ENCODE results near the gene IER5L. TPM values are rescaled to one million over a fixed set of nuclear protein-coding genes. Genes with fewer than 3 reads are reported as not detected.

Gene IER5L
- total and polyA plus RNA-seq, 2 donors from 2014 or later, result 18.0 to 46.9 TPM

DNA sequence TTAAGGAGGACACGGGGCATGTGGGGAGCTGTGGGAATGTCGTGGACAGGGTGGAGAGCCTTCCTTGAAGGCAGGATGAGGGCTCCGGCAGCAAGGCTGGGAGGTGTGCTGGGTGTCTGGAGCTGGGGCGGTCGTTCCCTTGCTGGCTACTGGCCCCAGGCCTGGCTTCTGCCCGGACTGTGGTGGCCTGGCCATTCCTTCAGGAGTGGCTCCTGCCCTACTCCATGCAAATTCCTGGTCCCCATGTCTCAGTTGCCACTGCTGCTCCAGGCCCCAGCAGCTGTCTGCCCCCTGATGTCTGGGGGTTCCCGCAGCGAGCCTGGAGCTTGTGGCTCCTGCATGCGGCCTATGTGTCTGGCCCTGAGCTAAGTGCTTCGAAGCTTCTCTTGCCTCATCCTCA, 21.9 kb downstream of the IER5L start:
- Histone ChIP-seq H3K4me3 (ENCODE audit: low read length in 3 of 3) (no peak overlapping the region), H3K9me3 (ENCODE audit: control insufficient read depth in 2 of 3, insufficient read depth in 1 of 3, low read length in 3 of 3) (no peaks in the 10 kb centered on the region), H3K9ac (ENCODE audit: low read length in 3 of 3) (no peak overlapping the region), H3K4me1 (ENCODE audit: control insufficient read depth in 2 of 3, insufficient read depth in 2 of 3, low read depth in 1 of 3, low read length in 3 of 3) (no peaks in the 10 kb centered on the region), H3K27ac (ENCODE audit: low read depth in 2 of 2, low read length in 2 of 2) (no peak overlapping the region), H3K27me3 (ENCODE audit: control insufficient read depth, insufficient read depth, low read length) (no peaks in the 10 kb centered on the region), H3K36me3 (ENCODE audit: control insufficient read depth in 2 of 3, insufficient read depth in 3 of 3, low read length in 3 of 3) (no peaks in the 10 kb centered on the region)
- TF ChIP-seq, protein P1, sequence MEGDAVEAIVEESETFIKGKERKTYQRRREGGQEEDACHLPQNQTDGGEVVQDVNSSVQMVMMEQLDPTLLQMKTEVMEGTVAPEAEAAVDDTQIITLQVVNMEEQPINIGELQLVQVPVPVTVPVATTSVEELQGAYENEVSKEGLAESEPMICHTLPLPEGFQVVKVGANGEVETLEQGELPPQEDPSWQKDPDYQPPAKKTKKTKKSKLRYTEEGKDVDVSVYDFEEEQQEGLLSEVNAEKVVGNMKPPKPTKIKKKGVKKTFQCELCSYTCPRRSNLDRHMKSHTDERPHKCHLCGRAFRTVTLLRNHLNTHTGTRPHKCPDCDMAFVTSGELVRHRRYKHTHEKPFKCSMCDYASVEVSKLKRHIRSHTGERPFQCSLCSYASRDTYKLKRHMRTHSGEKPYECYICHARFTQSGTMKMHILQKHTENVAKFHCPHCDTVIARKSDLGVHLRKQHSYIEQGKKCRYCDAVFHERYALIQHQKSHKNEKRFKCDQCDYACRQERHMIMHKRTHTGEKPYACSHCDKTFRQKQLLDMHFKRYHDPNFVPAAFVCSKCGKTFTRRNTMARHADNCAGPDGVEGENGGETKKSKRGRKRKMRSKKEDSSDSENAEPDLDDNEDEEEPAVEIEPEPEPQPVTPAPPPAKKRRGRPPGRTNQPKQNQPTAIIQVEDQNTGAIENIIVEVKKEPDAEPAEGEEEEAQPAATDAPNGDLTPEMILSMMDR (IDR thresholded peaks at IDR 0.05; ENCODE audit: borderline replicate concordance, extremely low read depth, insufficient read depth), result no peak
- no peak for FAIRE-seq
- intact Hi-C loops (cut with DNase I), result no loop called here
- no peak for DNase-seq

DNA sequence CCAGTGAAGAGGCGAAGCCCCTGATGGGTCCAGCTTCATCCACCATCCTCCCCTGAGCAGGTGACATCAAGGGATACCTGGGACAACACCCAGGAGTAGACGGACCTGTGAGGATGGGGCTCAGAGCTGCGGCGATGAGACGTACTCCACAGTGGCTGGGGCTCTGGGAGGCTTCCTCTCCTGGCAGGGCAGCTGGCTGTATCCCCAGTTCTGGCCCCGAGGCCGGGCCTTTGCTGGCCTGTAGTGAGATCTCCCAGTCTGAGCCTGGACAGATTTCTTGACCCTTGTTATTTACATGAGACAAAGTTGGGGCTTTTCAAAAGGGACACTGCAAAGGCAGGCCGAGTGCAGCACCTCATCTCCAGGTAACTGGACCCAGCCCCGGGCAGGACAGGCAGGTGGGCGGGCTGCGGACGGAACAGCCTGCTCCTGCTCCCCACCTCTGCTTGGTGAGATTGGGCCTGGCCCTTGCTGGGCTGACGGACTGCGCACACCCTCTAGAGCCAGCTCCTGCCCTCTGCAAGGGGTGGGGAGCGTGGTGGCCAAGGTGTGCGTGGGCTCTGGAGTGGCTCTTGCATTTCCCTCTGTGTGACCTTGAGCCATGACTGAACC, 23.1 kb downstream of the IER5L start:
- intact Hi-C loops (cut with DNase I), result no loop called here
- DNase-seq, result no peak
- Histone ChIP-seq H3K9me3 (ENCODE audit: control insufficient read depth in 2 of 3, insufficient read depth in 1 of 3, low read length in 3 of 3) (no peaks in the 10 kb centered on the region), H3K36me3 (ENCODE audit: control insufficient read depth in 2 of 3, insufficient read depth in 3 of 3, low read length in 3 of 3) (no peaks in the 10 kb centered on the region), H3K27me3 (ENCODE audit: control insufficient read depth, insufficient read depth, low read length) (no peaks in the 10 kb centered on the region), H3K4me1 (ENCODE audit: control insufficient read depth in 2 of 3, insufficient read depth in 2 of 3, low read depth in 1 of 3, low read length in 3 of 3) (no peaks in the 10 kb centered on the region), H3K27ac (ENCODE audit: low read depth in 2 of 2, low read length in 2 of 2) (no peak overlapping the region), H3K4me3 (ENCODE audit: low read length in 3 of 3) (no peak overlapping the region), H3K9ac (ENCODE audit: low read length in 3 of 3) (no peak overlapping the region)
- no peak for FAIRE-seq
- TF ChIP-seq, protein P1 (IDR thresholded peaks at IDR 0.05; ENCODE audit: borderline replicate concordance, extremely low read depth, insufficient read depth), result no peak

DNA sequence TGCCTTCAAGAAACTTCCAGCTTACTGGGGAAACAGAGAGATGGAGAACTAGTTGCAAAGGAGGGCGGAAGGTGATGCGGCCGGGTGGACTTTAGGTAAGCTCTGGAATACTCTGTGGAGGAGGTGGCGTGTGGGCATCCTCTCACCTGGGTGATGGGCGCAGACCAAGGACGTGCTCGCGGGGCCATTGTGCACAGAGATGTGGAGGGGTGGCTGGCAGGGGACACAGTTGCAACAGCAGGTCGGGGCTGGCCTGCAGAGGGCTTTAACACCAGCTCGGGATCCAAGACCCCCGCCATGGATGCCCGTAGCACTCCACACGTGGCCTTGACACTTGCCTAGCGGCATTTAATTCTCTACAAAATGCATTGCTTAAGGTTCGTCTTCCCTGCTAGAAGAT, 26.6 kb downstream of the IER5L start:
- Histone ChIP-seq H3K9me3 (ENCODE audit: control insufficient read depth in 2 of 3, insufficient read depth in 1 of 3, low read length in 3 of 3) (no peaks in the 10 kb centered on the region), H3K27ac (ENCODE audit: low read depth in 2 of 2, low read length in 2 of 2) (no peak overlapping the region), H3K4me1 (ENCODE audit: control insufficient read depth in 2 of 3, insufficient read depth in 2 of 3, low read depth in 1 of 3, low read length in 3 of 3) (peaks cover 0 to 4% (median 3%) of the 10 kb centered on the region in 3 donors), H3K4me3 (ENCODE audit: low read length in 3 of 3) (no peak overlapping the region), H3K27me3 (ENCODE audit: control insufficient read depth, insufficient read depth, low read length) (no peaks in the 10 kb centered on the region), H3K9ac (ENCODE audit: low read length in 3 of 3) (no peak overlapping the region), H3K36me3 (ENCODE audit: control insufficient read depth in 2 of 3, insufficient read depth in 3 of 3, low read length in 3 of 3) (peaks cover 0 to under 1% (median 0%) of the 10 kb centered on the region in 3 donors)
- FAIRE-seq (no peak), DNase-seq (no peak)
- TF ChIP-seq, protein P1 (IDR thresholded peaks at IDR 0.05; ENCODE audit: borderline replicate concordance, extremely low read depth, insufficient read depth), result no peak
- intact Hi-C loops (cut with DNase I), result no loop called here

Data from kidney (tissue), 14 donors.